NK-92 treated with Interleukin-12 subunit alpha and Interleukin-12 subunit beta, amount 100 ng/mL, for 24 hours (cell line): ENCODE data around the gene PLXNA4.

Experiments
- DNase-seq: peaks from one replicate; lab custom pipeline; 2025; lab: John Stamatoyannopoulos, UW

PLXNA4 gene

DNA sequence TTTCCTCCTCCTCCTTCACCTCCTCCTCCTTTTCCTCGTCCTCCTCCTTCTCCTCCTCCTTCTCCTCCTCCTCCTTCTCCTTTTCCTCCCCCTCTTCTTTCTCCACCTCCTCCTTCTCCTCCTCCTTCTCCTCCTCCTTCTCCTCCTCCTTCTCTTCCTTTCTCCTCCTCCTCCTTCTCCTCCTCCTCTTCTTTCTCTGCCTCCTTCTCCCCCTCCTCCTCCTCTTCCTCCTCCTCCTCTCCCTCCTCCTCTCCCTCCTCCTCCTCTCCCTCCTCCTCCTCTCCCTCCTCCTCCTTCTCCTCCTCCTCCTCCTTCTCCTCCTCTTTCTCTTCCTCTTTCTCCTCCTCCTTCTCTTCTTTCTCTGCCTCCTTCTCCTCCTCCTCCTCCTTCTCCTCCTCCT, 13.6 kb downstream of the PLXNA4 start:
- DNase-seq: no peak

DNA sequence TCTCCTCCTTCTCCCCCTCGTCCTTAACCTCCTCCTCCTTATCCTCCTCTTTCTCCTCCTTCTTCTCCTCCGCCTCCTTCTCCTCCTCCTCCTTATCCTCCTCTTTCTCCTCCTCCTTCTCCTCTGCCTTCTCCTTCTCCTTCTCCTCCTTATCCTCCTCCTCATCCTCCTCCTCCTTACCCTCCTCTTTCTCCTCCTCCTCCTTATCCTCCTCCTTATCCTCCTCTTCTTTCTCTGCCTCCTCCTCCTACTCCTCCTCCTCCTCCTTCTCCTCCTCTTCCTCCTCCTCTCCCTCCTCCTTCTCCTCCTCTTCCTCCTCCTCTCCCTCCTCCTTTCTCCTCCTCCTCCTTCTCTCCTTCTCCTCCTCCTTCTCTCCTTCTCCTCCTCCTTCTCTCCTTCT, 14.5 kb downstream of the PLXNA4 start:
- DNase-seq: no peak

DNA sequence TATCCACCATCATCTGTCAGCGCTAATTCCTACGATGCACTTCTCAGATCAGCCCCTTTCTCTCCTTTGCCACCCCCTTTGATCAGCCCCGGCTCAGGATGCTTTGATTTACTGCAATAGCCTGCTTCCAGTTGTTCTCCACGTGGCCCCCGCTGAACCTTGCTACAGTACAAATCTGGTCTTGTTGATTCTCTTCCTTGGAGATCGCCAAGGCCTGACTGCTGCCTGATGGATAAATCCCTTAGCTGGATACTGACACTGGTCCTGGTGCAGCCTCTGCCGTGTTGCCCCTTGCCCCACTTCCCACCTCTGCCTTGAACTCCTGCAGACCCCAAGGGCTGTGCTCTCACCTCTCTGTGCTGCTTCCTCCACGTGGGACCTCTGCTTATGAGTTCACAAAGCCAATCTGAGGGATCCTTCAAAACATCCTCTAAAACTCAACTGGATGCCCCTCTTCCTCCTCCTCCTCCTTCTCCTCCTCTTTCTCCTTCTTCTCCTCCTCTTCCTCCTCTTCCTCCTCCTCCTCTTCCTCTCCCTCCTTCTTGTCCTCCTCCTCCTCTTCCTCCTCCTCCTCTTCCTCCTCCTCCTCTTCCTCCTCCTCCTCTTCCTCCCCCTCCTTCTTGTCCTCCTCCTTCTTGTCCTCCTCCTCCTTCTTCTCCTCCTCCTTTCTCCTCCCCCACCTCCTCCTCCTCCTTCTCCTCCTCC, 15.3 kb downstream of the PLXNA4 start:
- no peak for DNase-seq

DNA sequence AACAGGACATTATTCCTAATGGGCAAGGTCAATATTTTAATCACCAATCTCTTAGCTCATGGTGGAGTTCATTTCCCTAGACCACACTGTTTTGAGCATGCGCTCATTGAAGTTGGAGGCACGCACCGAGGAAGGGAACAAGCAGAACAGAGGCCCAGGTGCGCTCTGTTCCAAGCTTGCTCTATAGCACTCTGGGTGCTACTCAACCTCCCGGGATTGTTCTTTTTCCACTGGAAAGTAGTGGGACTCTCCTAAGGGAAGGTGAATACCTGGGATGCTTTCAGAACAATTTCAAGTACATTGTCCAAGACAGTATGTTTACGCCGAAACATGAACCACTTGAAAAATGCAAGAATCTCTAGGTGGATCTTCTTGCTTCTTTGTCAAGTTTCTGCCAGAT, 16.2 kb downstream of the PLXNA4 start:
- no peak for DNase-seq

DNA sequence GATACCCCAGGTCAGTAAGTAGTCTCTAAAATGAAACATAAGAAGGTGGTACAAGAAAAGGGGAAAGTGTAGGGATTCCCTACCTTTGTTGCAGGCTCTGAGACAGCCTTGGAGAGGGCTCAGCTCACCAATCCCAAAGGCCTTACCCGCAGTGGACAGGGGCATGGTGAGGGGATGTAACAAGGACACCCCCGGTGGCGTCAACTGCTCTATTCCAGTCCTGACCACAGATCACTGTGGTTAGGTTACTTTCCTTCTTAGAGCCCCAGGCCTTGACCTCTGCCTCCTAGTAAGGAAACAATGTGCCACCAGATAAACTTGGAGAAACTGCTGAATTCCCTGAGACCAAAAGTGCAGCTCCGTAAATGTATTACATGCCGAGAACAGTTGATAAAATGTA, 17.5 kb downstream of the PLXNA4 start:
- DNase-seq: no peak

DNA sequence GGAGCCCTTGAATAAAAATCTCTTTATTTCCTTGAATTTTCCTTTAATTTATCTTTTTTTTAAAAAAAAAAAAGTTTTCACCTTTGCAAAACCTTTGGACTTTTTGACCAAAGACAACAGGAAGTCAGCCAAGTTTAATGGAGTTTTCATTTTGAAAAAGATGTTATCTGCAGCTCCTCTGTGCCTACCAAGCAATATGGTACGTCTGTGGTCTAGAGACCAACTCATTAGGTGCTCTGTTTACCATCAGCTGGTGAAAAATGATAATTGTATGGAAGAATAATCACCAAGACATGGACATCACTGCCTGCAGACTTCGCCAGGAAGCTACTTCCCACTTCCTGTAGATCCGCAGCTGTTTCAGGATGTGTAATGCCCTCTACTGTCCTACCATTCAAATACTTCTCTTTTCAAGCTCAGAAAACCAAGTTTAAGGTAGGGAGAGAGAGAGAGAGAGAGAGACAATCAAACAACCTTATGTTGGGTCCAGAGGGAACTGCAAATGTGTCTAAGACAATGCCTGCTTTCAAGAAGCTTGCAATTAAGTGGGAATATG, 18.7 kb downstream of the PLXNA4 start:
- DNase-seq: no peak

DNA sequence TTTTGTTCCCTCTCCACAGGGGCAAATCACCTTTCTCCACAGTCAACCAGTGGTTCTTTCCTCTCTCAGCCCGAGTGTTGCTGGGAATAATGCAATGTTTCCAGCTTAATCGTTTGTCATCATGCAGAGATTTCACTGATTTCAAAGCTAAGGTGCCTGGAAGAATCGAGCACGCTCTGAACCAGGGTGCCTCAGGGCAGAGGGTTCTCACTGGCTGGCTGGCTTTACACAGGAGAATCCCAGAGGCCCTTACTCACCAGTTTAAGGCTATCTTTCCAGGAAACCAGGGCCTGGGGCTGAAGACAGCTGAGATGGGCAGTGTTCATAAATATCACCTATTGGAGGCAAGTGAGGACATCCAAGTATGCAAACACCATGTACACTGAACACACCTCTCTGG, 21.8 kb downstream of the PLXNA4 start:
- no peak for DNase-seq

DNA sequence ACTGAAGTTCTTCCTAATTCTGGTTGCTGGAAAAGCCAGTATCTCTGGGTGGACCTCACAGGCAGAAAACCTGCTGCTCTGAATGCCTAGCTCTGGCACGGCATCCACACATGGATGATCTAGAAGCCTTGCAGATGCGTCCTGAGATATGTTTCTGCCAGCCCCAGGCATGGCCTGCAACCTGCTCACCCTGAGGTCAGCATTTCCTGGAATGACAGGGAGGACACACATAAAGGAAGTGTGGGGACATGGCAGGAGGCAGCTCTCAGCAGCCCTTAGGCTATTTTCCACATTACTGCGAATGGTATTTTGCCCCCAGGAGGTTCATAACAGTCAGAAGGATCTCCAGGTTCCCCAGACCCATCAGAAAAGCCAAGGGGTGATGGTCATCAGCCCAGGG, 23.2 kb downstream of the PLXNA4 start:
- no peak for DNase-seq

DNA sequence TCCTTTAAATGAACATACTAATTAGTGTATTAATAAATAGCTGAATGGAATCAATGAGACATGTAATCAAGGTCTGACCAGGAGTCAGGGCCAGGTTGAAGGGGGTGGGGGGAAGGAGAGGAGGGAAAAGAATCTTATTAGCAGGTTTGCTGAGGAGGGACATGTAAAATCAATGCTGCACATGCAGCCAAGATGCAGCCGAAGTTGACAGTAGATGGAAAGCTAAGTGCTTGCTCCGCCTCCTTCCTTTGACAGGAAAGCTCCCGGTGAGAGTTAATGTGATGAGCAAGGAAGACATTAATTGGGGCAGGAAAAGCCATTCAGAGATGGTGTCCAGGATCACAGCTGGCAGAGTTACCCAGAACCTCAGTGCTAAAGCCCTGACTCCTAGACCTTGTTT, 24.4 kb downstream of the PLXNA4 start:
- no peak for DNase-seq

DNA sequence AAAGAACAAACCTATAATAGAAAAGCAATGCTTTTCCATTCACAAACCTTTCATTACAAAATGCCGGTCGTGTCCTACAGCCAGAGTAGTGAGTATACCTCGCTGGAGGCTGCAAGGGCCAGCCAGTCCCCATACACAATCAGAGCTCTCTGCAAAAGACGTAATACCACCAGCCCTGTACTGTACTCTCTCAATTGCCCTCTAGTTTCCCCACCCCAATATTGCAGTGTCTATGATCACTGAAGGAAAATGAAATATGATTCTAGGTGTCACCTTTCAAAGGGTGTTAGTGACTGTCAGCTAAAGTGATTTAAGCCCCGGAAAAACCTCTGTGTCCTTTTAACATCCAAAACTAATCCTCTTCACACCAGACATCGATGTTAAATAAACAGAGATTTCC, 24.8 kb downstream of the PLXNA4 start:
- DNase-seq: no peak

DNA sequence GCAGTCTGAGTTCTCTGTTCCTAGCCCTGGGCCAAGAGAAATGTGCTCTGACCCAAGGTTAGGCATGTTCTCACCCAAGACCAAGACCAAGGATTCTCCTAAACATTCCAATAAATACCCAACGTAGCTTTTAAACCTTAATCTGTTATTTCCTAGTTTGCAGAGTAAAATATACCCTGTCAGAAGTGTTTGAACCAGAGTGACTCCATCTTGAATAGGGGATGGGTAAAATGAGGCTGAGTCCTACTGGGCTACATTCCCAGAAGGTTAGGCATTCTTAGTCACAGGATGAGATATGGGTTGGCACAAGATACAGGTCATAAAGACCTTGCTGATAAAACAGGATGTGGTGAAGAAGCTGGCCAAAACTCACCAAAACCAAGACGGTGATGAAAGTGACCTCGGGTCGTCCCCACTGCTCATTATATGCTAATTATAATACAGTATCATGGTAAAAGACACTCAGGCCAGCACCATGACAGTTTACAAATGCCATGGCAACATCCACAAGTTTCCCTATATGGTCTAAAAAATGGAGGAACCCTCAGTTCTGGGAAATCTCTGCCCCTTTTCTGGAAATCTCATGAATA, 27.7 kb downstream of the PLXNA4 start:
- no peak for DNase-seq

DNA sequence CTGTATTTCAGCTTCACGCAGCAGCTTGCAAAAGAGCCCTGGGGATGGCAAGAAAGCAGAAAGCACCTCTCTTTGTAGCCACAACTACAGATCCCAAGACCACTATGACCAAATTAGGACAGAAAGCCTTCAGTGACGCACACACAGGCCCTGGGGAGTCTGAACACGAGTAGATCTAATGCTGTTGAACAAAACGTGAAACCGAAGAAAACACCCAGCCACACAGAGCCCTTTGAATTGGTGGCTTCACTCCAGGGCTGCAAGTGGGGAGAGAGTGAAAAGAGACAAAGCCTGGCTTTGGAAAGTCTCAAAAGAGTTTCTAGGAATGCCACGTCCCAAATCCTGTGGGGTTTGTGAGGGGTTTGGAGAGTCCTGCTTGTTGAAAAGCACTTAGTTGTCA, 28.4 kb downstream of the PLXNA4 start:
- no peak for DNase-seq

DNA sequence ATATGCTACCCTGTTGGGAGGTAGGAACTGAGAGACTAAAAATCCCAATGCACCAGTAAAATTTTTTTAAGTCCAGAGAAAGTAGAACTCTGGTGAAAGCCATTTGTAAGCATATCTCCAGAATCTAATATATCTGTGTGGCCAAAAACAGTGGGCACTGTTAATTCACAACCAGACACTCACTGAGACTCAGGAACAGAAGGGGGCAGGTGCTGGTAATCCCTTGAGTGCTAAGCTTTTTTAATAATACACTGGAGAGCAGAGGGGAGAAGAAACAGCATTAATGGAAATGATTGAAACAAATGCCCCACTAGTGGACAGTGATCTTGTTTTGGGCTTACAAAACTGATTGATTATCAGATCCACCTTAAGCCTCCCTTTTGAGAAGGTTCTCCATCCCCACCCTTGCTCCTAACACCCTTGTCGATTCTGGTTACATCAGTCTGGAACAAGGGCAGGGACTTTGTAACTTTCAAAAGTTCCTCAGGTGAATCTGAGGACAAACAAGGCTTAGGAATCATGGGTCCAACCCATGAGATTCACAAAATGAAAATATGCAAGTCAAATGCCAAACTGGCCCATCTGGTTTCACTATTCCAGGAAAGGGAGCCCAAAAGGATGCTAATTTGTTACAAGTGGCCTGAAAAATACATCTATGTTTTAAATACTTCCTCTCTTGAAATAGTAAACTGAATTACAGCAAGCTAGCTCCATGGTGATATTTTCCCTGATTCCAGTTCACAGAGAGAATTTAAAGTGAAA, 29.7 kb downstream of the PLXNA4 start:
- DNase-seq: no peak

DNA sequence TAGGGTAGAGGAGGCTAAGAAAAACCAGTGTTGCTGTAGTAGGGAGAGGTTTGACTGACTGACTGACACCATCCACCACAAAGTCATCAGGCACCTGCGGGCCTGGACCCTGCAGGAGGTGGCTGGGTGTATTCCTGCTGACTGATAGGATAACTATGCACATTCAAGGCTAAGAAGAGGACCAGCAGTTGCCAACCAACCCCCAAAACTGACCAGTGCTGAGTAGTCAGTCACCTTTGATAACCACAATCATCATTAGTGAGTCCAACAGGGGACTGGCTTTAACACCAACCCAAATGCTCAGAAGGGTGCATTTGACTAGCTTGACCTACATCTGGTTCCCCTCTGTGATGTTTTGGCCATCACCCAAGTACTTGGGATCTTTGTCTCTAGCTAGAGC, 30.5 kb downstream of the PLXNA4 start:
- no peak for DNase-seq

DNA sequence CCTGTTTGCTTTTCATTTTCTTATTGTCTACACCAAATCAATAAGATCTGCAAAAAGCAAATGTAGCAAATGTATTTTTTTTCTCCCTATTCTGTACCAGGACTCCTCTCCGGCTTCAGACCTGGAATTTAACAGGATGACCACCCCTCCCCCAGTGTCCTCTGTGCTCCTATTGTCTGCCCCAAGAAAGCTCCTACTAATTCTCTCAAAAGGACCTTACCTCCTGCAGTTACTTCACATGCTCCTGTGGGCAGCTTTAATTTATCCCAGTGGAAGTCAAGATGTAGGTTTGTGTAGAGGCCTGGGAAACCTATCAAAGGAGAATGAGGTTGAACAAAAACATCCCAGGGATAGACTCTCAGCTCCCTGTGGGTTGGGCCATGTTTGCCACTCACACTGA, 31.3 kb downstream of the PLXNA4 start:
- DNase-seq: no peak

DNA sequence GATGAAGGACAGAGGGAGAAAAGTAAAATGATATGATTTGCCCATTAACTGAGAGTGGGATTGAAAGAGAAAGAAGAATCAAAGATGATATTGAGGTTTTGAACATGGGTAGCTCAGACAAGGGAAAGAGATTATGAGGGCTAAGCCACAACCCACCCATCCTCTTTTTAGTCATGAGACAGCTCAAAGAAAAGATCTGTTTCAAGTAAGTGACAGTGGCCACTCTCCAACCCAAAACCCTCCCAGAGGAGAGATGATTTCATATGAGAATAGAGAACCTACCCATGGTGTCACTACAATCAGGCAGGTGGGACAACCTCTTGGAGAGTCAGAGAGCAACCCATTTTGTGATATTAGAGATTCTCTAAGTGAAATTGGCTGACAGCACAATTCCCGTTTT, 32.2 kb downstream of the PLXNA4 start:
- DNase-seq: no peak

DNA sequence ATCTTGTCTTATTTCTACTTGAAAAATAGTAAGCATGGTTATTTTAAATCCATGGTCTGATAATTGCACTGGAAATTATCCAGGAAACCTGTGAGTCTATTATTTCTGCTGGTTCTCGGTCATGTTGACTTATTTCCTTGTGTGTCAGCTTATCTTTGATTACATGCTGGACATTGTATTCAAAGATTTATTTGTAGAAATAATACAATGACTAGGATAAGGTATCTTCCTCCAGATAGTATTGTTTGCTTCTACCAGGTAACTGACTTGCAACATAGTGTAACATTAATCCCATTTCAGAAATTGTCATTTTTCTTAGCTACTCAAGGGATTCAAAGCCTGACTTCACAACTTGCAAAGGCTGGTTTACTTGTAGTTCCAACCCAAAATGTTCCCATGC, 33.4 kb downstream of the PLXNA4 start:
- DNase-seq: no peak

DNA sequence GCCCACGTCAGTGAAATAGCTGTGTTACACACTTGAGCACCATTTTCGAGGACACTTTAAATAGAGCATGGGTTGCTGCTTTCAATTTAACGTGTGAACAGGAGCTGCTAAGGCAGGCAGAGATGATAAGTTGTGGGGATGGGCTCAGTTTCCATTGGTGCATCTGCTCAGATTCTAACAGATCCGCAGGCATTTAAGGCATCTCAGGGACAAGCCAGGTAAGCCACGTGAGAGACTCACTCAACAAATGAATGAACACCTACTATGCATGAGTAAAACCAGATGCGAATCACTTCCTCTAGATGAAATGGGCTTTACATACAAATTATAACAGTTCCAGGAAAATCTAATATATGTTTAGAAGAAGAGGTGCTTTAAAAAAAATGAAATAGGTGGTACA, 34.6 kb downstream of the PLXNA4 start:
- DNase-seq: no peak

DNA sequence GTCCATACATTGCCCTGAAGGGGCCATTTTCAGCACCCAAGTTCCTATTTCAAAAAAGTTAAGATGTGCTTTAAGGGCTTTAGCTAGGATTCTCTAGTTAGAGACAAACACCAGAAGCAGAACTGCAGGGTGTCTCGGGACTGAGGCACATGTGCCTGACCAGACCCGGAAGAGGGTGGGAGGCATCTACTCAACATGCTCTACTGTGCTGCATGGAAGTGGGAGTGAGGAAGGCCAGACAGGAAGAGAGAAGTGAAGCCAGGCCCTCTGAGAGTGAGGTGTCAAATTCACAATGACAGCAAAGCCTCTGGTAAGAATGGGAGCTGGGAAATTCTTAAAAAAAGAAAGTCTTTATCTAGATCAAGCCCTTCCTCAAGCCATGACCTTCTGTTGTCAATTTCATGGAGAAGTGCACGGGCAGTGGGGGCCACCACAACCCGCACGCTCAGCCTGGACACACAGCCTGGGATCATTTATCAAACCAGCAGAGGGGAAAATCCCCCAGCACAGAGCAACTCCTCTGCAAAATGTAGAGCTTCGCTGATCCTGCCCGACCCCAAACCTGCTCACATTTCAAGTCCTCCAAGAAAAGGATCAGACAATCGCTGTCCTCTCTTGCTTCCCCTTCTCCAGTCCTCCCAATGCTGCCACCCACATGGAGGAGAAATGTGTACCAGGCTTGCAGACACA, 38.7 kb downstream of the PLXNA4 start:
- no peak for DNase-seq

DNA sequence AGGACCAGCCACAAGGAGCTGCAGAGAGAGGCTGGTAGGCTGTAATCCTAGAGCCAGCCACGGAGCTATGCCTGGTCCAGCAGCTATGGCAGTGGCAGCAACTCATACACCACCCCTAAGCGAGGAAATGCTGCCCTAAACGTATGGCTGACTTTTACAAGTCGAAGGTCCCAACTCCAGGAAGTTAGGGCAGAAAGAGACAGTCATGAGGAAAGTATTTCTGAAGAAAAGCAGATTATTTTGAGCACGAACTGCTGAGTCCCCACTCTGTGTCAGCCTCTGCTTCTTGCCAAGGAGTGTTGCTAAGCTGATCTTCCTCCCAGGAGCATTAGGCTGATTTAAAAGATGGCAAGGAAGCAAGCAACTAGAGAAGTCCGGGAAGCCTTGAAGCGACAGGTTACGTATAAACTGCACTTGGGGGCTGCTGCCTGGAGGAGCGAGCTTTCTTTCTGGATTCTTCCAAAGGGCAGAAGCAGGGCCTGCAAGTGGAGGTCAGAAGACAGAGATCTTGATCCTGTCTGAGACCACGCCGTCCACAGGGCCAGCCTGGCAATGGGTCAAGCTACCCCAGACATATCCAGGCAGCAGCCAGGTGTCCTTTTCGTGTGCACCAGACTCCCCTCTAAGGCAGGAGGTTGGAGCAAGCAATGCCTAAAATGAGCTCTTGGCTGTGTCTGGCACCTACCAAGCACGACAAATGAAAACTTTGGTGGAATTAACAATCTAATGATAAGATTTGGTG, 39.4 kb downstream of the PLXNA4 start:
- DNase-seq: no peak

DNA sequence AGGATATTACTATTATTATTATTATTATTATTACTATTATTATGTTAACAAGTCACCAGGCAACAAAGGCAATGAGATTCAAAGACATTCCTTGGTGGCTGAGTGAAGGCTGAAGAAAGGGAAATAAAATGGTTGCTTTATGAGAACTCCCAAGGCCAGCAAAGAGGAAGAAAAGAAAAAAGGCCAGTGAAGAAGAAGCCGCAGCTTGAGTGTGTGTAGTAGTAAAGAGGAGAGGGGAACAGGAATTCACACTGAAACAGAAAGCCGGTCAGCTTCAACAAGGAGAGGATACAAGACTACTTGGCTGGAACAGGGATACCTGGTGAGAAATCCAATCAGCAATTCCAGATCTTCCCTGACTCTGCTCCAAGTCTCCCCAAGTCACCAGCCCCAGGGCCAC, 42.4 kb downstream of the PLXNA4 start:
- DNase-seq: no peak

DNA sequence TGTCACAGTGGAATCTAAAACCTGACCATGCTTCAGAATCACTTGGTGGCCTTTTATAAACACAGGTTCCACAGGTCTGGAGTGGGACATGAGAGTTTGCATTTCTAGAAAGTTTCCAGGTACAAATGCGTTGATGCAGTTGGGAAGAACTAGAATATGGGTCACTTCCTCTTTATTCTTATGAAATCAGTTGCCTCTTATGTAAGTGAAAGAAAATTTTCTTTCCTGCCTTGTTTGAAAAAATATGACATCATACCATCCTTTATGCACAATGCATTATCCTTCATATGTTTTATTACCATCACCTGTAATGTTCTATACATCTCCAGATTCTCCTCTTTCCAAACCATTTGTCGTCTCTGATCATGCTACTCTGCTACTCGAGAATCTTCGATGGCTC, 44.0 kb downstream of the PLXNA4 start:
- DNase-seq: no peak
